ENCODE measurements around the gene FGF7. TPM values are rescaled to one million over a fixed set of nuclear protein-coding genes. Genes with fewer than 3 reads are reported as not detected.

Gene FGF7
- total and polyA plus RNA-seq, 7 donors = 1.4 to 7.0 (median 2.4) TPM

GRCh38 chr15:49438962-49439631 lies 16.1 kb downstream of the FGF7 start:
- DNase-seq = no peak
- no peak overlapping the region for H3K4me3 ChIP-seq
- no peak for TF ChIP-seq CTCF (IDR thresholded peaks at IDR 0.05)
- H3K27ac ChIP-seq = no peak overlapping the region
- 53 to 59% (median 56%) methylated on average over 6 of the region's 6 CpGs for WGBS, 3 donors
- no peaks in the 10 kb centered on the region for H3K4me1 ChIP-seq
- no peaks in the 10 kb centered on the region for H3K9me3 ChIP-seq
- H3K27me3 ChIP-seq (ENCODE audit: insufficient read depth in 3 of 3, low read length in 2 of 3) = no peaks in the 10 kb centered on the region
- intact Hi-C loops (cut with DNase I) = no loop called here
- no peaks in the 10 kb centered on the region for H3K36me3 ChIP-seq (ENCODE audit: insufficient read depth in 1 of 2, low read depth in 1 of 2)
- no peak for ATAC-seq

- no peaks in the 10 kb centered on the region for H3K4me1 ChIP-seq
- no peak overlapping the region for H3K4me3 ChIP-seq
- TF ChIP-seq CTCF (IDR thresholded peaks at IDR 0.05) = no peak
- H3K9me3 ChIP-seq = no peaks in the 10 kb centered on the region
- no peaks in the 10 kb centered on the region for H3K27me3 ChIP-seq (ENCODE audit: insufficient read depth in 3 of 3, low read length in 2 of 3)
- no peak overlapping the region for H3K27ac ChIP-seq
- 70 to 76% (median 72%) methylated on average over 5 of the region's 5 CpGs for WGBS, 3 donors
- DNase-seq (no peak), ATAC-seq (no peak)
- H3K36me3 ChIP-seq (ENCODE audit: insufficient read depth in 1 of 2, low read depth in 1 of 2) = no peaks in the 10 kb centered on the region
- intact Hi-C loops (cut with DNase I) = loop anchor here in 1 of 2 donors (10.0 kb wide), 1 partner anchor 75 kb away; no protein-coding TSS in a partner anchor
Observed at GRCh38 chr15:49439678-49440395, 16.8 kb downstream of the FGF7 start.

GRCh38 chr15:49441356-49441755 lies 18.3 kb downstream of the FGF7 start:
- intact Hi-C loops (cut with DNase I) = loop anchor here in 1 of 2 donors (10.0 kb wide), 1 partner anchor 77 kb away; no protein-coding TSS in a partner anchor
- no peak for TF ChIP-seq CTCF (IDR thresholded peaks at IDR 0.05)
- no peaks in the 10 kb centered on the region for H3K27me3 ChIP-seq (ENCODE audit: insufficient read depth in 3 of 3, low read length in 2 of 3)
- DNase-seq = no peak
- no peak overlapping the region for H3K27ac ChIP-seq
- no peak overlapping the region for H3K4me3 ChIP-seq
- no peaks in the 10 kb centered on the region for H3K36me3 ChIP-seq (ENCODE audit: insufficient read depth in 1 of 2, low read depth in 1 of 2)
- H3K9me3 ChIP-seq = no peaks in the 10 kb centered on the region
- no peak for ATAC-seq
- no peaks in the 10 kb centered on the region for H3K4me1 ChIP-seq

- TF ChIP-seq CTCF (IDR thresholded peaks at IDR 0.05) = no peak
- no peaks in the 10 kb centered on the region for H3K4me1 ChIP-seq
- DNase-seq = no peak
- intact Hi-C loops (cut with DNase I) = loop anchor here in 1 of 2 donors (10.0 kb wide), 1 partner anchor 77 kb away; no protein-coding TSS in a partner anchor
- WGBS, 3 donors = 96 to 100% (median 98%) methylated on average over 1 of the region's 1 CpG
- ATAC-seq = no peak
- no peaks in the 10 kb centered on the region for H3K36me3 ChIP-seq (ENCODE audit: insufficient read depth in 1 of 2, low read depth in 1 of 2)
- no peaks in the 10 kb centered on the region for H3K9me3 ChIP-seq
- H3K4me3 ChIP-seq = no peak overlapping the region
- no peak overlapping the region for H3K27ac ChIP-seq
- H3K27me3 ChIP-seq (ENCODE audit: insufficient read depth in 3 of 3, low read length in 2 of 3) = no peaks in the 10 kb centered on the region
Observed at GRCh38 chr15:49441816-49442215, 18.8 kb downstream of the FGF7 start.

Data from psoas muscle (tissue), 8 donors.